HG03175 (cell line): ENCODE measurements around the gene PPP1R16B.

ENCODE experiments used
- ATAC-seq: cut with Tn5 transposase; IDR thresholded peaks from one replicate; pipeline ENCODE4 v1.9.1; 2021; ENCODE audit warnings: mild to moderate bottlenecking, moderate library complexity; ENCODE audit not compliant: unreplicated experiment

The PPP1R16B gene

DNA sequence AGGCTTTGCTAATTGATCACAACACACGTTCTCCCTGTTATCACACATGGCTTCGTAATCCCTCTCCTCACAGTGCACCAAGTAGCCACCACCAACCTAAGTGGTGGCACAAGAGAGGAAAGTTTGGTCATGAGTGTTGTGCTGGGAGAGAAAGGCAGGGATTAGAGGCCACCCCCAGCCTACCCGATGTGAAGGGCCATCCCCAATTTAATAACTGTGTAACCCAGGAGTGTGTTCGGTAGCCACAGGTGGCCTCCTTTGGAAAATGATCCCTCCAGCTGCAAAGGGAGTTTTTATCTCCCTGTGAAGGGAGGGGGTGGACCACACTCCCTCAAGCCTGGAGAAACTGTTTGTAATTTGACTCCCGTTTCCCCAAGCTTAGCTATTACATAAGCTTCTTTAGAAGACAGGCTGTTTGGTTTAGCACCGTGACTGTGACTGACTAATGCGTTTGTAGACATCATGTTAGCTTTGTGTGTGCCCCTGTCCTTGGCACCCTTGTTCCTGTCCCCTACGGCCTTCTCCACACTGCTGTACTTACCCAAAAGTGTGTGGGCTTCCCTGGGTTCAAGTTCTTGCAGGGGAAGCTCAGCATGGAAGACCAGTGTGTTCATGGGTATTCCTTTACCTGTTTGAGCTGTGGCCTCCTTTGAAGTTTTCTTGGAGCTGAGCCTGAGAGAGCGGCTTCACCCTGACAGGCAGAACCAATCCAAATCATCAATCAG, 20.6 kb downstream of the PPP1R16B start:
- no peak for ATAC-seq

DNA sequence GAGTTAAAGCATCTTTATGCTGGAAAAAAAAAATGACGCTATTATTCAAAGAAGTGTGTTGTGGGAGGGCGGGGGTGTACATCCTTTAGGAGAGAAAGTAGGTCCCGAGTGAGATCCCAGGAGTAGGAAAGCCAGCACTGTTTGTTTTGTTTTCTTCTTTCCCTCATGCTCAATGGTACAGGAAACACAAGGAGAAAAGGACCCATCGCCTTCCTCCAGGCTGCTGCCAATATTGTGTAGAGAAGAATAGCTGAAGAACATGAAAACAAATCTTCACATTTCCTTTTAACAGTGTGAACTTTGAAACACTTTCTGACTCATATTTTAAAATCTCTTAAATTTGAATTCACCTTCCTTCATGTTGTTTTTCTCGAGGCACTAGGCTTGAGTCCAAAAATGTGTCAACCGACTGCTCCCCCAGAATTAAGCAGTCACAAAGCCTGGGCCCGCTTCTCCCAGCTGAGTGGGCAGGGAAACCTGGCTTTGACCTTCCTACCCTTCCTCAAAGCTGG, 22.3 kb downstream of the PPP1R16B start:
- ATAC-seq, result no peak

DNA sequence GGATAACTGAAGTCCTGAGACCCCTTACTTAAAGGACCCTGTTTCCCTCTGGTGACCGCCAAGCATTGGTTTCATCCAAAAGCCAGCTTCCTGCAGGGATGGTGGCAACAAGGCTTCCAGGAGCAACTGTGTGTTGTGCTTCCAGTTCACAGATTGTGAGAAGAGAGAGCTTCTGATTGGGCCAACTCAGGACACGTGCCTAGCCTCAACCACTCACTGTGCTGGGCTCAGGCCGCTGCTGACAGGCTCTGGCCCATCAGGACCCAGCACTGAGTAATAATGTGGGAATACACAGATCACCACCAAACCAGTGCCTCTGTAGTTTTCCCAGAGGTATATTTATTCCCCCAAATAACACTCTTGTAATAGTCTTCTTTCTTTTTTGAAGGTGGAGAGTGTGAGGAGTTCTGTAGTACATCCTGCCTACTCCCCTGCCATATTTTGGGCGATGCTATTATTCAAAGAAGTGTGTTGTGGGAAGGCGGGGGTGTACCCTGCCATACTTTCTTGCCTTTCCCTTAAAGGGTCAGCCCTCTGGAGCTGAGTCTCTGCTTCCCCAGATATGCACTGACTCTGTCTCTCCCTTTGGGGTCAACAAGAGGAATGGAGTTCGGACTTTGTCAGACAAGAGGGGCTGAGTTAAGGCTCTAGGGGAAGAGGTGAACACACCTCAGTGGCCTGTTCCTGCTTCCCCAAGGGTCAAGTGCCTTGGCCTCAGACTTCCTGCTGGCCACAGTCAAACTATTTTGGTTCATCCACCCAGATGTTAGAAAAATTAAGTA, 23.2 kb downstream of the PPP1R16B start:
- ATAC-seq, result no peak

DNA sequence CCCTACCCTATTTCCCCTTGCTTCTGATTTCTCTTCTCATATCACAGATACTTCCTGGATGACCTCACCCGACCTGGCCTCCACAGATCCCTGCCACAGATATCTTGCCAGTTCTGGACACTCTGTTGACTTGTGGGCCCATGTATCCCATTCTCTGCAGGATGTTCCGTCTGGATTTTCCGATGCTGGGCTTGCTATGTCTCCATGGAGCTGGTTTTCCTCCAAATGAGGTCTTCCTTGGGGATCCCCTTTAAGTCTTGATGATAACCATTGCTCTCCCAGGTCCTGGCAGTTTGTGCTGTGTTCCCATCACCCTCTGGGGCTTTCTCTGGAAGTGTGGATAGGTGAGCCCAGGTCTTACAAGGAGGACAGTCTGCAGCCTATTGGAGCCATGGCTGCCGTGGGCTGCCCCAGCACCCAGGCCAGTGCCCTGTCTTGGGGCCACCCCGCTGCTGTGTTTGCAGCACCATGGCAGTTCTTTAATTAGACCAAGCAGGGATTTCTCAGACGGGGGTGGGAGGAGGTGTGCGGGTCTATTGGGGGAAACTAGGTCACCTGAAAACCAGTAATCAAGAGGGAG, 23.9 kb downstream of the PPP1R16B start:
- no peak for ATAC-seq

DNA sequence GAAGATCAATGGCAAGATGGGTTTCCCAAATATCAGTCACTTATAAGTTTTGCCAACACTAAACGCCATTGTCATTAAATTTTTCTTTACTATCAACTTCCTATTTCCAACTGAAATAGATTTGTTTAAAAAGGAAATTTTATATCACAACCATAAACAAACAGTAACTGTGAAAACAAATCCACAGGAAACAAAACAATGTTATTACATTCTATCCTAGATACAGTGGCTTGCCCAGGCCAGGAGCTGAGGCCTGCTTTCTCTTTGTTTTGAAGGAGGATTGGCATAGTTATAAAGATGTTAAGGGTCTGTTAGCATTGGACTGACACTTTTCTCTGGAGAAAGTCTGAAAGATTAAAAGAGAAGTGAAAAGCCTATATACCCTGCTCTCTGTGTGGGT, 24.9 kb downstream of the PPP1R16B start:
- ATAC-seq, result no peak

DNA sequence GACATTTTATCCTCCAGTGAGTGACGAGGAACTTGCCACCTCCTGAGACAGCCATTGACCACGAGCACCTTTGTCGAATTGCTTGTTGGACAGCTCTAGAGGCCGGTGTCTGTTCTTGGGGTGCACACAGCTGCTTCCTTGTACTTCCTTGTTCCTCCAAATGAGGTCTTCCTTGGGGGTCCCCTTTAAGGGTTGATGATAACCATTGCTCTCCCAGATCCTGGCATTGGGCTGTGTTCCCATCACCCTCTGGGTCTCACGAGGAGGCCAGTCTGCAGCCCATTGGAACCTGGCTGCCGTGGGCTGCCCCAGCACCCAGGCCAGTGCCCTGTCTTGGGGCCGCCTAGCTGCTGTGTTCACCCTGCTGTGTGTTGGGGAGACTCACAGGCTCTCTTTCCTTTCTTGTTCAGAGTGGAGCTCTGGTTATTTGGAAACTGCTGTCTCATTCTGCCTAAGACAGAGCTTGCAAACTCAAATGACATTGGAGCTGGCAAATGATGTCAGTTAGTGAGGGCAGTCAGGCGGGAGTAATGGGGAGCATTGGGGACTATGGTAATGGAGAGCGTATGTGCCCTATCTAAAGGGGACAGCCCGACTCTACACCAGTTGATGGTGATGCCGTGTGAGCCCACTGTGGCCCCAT, 25.7 kb downstream of the PPP1R16B start:
- ATAC-seq, result no peak

DNA sequence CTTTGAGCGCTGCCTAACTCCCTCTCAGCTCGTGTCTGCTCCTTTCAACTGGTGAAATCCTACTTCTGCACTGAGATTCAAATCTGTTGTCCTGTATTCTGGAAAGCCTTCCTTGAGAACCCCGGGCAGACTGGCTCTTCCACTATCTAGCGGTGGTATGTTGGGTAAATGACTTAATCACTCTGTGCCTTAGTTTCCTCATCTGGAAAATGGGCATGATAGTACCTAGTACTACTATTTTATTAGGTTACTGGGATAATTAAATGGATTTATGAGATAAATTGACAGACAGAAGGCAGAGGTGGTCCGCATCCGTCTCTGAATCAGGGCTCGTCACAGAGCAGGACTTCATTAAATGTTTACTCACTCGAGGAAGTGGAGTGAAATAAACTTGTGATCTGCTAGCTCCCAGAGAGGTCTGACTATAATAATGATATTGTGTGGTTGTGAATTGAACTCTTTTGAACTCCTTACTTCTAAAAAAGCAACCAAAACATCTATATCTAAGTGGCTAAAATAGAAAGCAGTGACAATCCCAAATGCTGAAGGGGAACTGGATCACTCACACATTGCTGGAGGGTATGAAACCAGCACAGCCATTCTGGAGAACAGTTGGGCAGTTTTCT, 26.6 kb downstream of the PPP1R16B start:
- no peak for ATAC-seq

DNA sequence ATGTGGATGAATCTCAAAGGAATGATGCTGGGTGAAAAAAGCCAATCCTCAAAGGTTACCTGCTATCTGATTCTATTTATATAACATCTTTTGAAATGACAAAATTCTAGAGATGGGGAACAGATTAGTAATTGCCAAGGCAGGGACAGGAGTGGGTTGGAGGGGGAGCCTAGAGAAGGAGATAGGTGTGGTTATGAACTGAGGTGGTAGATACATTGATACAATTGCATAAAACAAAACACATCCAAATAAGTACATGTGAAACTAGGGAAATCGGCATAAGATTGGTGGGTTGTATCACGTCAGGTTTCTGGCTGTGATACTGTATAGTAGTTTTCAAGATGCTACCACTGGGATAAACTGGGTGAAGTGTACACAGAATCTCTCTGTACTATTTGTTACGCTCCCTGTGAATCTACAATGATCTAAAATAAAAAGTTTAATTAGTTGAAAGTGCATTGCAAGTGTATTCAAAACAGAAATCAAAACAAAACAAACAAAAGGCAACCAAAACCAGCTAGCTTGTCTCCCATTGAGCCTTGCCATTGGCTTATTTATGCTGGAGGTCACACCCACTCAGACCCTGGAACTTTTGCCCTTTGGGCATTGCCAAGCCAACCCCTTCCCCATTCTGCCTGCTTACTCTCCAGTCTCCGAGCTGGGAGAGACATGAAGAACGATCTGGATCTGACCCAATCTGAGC, 27.8 kb downstream of the PPP1R16B start:
- ATAC-seq, result no peak

DNA sequence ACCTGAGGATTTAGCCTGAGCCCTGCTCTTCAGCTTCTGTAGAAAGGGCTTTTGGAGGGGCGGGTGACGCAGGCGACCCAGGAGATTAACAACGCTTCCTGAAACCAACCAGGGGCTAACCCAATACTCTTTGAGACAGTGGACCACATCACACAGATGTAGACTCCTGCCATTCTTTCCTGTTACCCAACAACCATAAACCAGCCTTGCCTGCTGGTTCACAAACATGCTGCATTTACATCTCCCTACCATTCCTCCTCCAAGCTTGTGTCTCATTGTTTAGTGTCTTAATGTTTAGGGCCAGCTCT, 28.3 kb downstream of the PPP1R16B start:
- ATAC-seq, result no peak

DNA sequence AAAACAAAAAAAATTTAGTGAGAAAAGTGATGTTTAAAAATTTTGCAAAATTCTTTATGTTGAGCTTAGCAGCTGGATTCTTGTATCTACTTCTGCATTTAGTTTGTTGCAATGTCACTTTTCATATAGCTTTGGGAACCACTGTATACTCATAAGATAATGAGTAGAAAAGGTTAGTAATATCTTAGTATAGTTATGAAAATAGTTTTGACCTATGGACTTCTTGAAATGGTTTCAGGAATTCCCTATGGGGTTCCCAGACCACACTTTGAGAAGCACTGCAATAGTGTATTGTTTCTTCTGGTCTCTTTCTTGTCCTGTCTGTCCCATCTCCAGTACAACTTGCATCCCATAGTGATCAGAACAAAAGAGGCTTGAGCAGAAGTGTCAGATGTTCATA, 29.4 kb downstream of the PPP1R16B start:
- no peak for ATAC-seq

DNA sequence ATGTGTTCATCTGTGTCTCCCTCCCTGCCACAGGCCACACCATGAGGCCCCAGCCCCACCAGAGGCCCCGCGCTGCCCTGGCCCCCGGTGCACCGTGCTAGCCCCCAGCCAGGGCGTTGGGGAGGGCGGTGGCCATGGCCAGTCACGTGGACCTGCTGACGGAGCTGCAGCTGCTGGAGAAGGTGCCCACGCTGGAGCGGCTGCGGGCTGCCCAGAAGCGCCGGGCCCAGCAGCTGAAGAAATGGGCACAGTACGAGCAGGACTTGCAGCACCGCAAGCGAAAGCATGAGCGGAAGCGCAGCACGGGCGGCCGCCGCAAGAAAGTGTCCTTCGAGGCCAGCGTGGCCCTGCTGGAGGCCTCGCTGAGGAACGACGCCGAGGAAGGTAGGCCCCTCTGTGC, 30.3 kb downstream of the PPP1R16B start:
- no peak for ATAC-seq

DNA sequence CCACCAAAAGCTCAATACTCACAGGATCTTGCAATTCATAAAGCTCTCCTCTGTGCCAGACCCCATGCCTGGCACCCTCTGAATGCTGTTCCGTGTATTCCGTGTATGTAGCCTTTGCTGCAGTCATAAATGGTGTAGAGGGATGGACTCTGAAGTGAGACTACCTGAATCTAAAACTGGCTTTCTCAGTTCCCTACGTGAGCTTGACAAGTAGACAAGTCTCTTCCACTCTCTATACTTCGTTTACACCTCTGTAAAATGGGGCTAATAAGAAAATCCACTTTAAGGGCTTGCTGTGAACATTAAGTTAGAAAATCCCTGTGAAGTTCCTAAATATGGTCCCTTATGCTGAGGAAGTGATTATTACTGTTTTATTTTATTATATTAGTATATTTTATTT, 31.5 kb downstream of the PPP1R16B start:
- no peak for ATAC-seq

DNA sequence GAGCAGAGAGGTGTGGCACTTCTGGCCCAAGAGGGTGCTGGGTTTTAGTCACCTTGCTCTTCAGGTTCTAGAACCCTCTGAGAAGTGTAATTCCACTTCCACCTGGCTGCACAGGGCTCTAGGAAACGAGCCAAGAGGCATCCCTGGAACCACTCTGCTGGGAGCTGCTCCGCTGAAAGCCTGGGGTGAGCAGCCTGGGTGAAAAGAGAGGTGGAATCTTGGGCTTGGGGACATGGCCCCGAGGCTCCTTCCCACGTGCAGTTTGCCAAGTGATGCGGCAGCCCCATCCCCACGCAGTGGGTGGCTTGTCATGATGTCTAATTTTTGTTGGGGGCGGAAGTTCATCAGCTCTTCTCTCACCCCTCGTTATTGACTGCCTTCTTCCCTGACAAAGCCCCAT, 32.8 kb downstream of the PPP1R16B start:
- no peak for ATAC-seq

DNA sequence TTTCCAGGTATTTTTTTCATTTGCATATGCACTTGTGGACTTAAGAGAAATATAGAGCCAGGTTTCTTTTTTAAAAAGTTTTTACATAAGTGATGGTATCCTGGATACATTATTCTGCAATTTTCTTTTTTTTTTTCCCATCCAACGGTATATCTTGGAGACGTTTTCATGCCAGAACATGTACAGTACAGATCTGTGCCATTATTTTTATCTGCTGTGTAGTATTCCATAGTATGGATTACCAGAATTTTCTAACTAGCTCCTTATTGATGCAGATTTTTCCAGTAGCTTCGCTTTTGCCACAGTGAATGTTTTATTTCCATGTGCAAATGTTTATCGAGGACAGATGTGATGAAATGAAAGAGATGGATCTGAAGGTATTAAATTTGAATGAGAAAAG, 34.1 kb downstream of the PPP1R16B start:
- ATAC-seq, result no peak

DNA sequence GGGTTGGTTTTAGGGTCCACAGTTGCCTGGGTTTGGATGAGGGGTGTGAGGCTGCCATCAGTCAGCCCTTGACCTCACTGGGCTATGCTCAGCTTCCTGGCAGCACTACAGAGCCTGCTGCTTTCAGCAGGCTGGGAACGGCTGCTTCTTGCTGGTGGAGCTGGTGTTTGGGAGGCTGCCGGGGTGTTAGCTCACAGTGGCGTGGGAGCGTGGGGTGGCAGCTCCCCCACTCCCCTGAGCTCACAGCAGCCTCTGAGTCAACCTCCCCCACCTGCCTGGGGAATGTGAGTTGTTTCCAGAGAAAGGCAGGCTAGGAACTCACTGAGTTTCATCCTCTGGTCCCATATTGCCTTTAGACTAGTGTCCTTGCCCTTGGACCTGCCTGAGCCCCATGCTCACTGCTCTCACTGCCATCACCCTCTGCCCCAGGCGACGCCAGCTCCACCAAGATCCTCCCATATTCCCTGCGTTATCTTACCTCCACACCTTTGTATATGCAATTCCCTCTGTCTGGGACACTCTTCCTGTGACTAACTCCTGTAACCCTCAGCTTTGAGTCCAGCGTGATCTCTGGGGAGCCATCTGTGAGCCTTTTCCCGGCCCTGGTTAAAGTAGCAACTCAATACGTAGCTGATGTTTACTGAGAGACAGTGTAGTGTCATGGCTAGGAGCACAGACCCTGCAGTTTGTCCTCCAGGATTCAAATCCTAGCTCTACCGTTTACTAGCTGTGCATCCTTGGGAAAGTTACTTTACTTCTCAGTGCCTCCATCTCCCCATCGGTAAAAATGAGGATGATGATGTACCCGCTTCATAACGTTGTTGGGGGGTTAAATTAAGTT, 34.8 kb downstream of the PPP1R16B start:
- ATAC-seq, result no peak

DNA sequence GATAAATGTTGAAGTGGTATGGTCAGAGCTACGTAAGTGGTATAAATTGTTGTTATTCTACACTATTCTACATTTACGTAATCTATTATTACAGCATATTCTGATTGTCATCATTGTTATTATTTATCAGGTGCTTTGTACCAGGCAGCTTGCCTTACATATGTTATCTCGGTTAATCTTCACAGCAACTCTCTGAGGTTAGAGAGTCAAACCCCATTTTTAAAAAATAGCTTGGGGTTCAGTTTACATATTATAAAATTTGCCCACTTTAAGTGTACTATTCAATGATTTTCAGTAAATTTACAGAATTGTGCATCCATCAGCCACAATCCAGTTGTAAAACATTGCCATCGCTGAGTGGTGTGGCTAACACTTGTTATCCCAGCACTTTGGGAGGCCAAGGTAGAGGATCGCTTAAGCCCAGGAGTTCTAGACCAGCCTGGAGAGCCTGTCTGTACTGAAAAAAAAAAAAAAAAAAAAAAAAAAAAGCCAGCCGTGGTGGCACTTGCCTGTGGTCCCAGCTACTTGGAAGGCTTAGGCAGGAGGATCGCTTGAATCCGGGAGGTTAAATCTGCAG, 35.5 kb downstream of the PPP1R16B start:
- no peak for ATAC-seq

DNA sequence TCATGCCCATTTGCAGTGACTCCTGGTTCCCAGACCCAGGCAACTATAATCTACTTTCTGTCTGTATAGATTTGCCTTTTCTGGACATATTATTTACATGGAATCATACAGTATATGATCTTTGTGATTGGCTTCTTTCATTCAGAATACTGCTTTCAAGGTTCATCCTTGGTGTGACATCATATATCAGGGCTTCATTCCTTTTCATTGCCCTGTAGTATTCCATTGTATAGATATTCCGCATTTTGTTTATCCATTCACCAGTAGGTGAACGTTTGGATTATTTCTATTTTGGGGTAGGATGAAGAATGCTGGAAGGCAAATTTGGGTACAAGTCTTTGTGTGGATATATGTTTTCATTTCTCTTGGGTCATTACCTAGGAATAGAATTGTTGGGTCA, 36.1 kb downstream of the PPP1R16B start:
- ATAC-seq, result no peak

DNA sequence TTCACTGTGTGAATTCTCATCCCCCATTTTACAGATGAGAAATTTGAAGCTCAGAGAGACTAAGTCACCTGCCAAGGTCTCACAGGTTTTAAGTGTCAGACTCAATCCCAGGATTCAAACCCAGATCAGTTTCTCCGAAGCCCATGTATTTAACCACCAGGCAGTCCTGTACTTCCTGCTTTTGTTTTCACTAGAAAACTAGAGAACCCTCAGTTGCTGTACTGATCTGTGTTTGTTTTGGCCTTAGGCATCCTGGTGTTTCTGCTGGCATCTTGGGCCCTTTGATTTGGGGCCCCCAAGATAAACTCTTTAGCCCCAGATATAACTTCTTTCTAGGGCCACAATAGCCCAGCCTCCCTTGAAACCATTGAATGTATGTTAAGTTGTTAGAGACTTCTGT, 36.5 kb downstream of the PPP1R16B start:
- peak; percentile 40 for ATAC-seq

DNA sequence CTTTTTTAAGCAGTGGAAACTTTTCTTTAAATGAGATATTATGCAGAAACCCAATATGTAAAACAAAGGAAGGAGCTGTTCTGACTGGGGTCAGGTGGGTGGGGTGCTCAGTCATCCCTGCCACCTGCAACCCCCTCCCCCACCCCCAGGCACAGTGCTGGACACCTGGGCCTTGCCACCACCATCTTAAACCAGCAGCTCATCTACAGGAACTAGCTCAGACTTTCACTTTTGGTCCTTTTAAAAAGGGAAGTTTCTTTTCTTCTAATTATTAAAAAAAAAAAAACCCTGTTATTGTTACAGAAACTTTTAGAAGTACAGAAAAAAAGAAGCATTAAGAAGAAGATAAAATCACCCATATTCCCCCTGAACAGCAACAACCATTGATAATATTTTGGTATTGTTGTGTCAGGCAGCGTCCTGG, 37.1 kb downstream of the PPP1R16B start:
- peak; percentile 91 for ATAC-seq
